Erythroblast (primary cell): ENCODE results near the gene MYH8.

ENCODE experiments used
- GATA1 ChIP-seq: IDR thresholded peaks from 2 replicates; pipeline ENCODE4 v1.6.1; 2011; ENCODE audit warnings: low read depth, mild to moderate bottlenecking, control low read depth, low read length, moderate library complexity
- POLR2A ChIP-seq: IDR thresholded peaks from 2 replicates; pipeline ENCODE4 v1.6.1; 2011; ENCODE audit warnings: mild to moderate bottlenecking, low read length

- no peak for TF ChIP-seq POLR2A
- TF ChIP-seq GATA1: no peak
These were observed 41.7 kb upstream of the MYH8 start for GRCh38 chr17:10463402-10463801.
